Right cardiac atrium (tissue), 5 donors: ENCODE measurements around the gene XRN2. TPM values are rescaled to one million over a fixed set of nuclear protein-coding genes. Genes with fewer than 3 reads are reported as not detected.

Experiments
- ATAC-seq, 2 donors: fragments of 200-7000 bp; cut with Tn5 transposase; one replicate each; pipeline versions ENCODE4 v1.8.0 to v1.9.1; 2020; ENCODE audit warnings: moderate library complexity in 2 of 2, mild to moderate bottlenecking in 1 of 2
- DNase-seq, 3 donors: peaks; one replicate each; pipeline ENCODE4 v3.0.0-alpha.2; 2020
- H3K27ac ChIP-seq: one replicate; pipeline ENCODE4 v1.5.1; 2013; ENCODE audit warnings: mild to moderate bottlenecking, low read length, control low read depth, moderate library complexity
- H3K27me3 ChIP-seq: one replicate; pipeline ENCODE4 v1.6.1; 2013; ENCODE audit not compliant: control insufficient read depth, insufficient read depth
- H3K4me1 ChIP-seq: one replicate; pipeline ENCODE4 v1.6.1; 2013; ENCODE audit warnings: low read length; ENCODE audit not compliant: control insufficient read depth, insufficient read depth
- H3K4me3 ChIP-seq: one replicate; pipeline ENCODE4 v1.5.1; 2013; ENCODE audit warnings: low read length, control low read depth
- H3K9me3 ChIP-seq: one replicate; pipeline ENCODE4 v1.6.1; 2013; ENCODE audit warnings: low read length; ENCODE audit not compliant: control insufficient read depth
- WGBS: extraction: QIAGEN DNeasy Blood & Tissue Kit; methylation state at CpG from one replicate; pipeline ENCODE4 v1.1.7; 2013; 5-methylcytosine and 5-hydroxymethylcytosine counted together
- intact Hi-C, 4 donors: fragments of 100-400 bp; cut with DNase I; formaldehyde crosslinking; loops; one replicate each; pipeline versions ENCODE4 v1.11.0 to v1.14.0; 2022 to 2023
- polyA plus RNA-seq: library from polyadenylated mRNA; stranded (reverse); fragments of 200-250 nt; gene quantifications from one replicate; pipeline ENCODE4 v1.2.3, GENCODE V29; 2013
- total RNA-seq, 4 donors: library from RNA; stranded (reverse); fragmentation: NEBNext Ultra II Directional; extraction: Animal tissue kit (Norgen Biotek cat#: 25700); gene quantifications; one replicate each; pipeline ENCODE4 v1.2.1, GENCODE V29; 2021
- donor health status: healthy with polysubstance abuse.
- donor health status: DM: no; HTN: yes; CAD: no.
- donor health status: DM: no; HTN: no; CAD: no.
- donor health status: DM: no; HTN: yes; CAD: no; lungs with severe emphysema.
- donor health status: DM: yes; HTN: yes; CAD: no.

XRN2 gene
- total and polyA plus RNA-seq, 5 donors = 13.2 to 34.7 (median 33.4) TPM

DNA sequence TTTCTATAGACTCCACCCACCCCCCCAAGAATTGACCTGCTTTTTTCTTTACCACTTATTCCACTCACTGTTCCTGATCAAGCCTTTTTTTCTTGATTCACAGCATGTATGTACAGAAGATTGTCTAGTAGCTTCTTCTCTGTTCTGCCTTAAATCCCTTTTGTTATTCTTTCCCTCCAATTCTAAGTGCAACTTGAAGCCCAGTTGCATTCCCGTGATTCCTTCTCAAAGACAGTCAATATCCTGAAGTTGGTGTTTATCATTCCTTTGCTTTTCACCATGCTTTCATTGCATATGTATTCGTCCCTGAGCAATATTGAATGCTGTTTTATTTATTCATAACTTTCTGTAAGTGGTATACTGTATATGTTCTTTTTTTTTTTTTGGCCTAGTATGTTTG is 21.0 kb downstream of the XRN2 start:
- no peak overlapping the region for H3K4me3 ChIP-seq
- no peak for ATAC-seq
- H3K27ac ChIP-seq = no peak overlapping the region
- H3K9me3 ChIP-seq = no peaks in the 10 kb centered on the region
- no peak for DNase-seq
- peaks cover 8% of the 10 kb centered on the region for H3K4me1 ChIP-seq
- intact Hi-C loops = no loop called here
- WGBS = 83% methylated on average over 2 of the region's 2 CpGs
- no peaks in the 10 kb centered on the region for H3K27me3 ChIP-seq

DNA sequence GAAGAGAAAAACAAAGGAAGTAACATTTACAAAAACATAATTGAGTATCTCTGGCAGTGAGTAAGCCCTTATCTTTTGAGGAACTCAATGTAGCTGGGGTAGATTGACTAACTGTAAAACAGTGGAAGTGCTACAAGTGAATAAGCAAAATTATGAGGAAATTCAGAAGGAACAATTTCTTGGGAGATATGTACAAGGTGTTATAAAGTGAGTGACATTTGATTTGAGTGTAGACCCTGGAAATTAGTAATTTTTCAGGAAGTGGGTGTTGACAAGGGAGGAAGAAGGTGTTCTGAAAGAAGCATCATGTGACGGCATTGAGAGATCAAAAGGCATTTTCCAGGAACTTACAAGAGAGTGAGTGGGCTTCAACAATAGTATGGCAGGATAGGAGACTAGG is 22.2 kb downstream of the XRN2 start:
- WGBS = 42% methylated on average over 1 of the region's 1 CpG
- no peaks in the 10 kb centered on the region for H3K27me3 ChIP-seq
- ATAC-seq = peak in 1 of 2 donors; percentile 67
- H3K9me3 ChIP-seq = no peaks in the 10 kb centered on the region
- H3K27ac ChIP-seq = no peak overlapping the region
- intact Hi-C loops = no loop called here
- peaks cover 8% of the 10 kb centered on the region for H3K4me1 ChIP-seq
- H3K4me3 ChIP-seq = no peak overlapping the region
- no peak for DNase-seq

DNA sequence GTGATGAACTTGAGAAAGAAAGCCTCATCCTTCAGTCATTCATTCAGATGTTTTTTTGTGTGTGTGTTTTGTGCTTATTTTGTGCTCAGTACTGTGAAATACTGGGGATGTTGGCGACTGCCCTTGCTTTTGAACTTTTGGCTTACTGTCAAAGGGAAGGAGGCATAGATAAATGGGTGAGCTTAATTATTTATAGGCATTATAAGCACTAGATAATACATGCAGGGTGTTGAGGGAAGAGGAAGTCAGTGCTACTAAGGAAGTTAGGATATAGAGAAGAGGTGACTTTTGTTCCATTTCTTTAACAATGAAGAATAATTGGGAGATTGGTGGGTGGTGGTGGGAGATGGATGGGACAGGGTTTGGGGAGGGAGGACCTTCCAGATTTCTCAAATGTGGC is 23.6 kb downstream of the XRN2 start:
- no peak for DNase-seq
- H3K9me3 ChIP-seq = no peaks in the 10 kb centered on the region
- H3K4me1 ChIP-seq = peaks cover 8% of the 10 kb centered on the region

DNA sequence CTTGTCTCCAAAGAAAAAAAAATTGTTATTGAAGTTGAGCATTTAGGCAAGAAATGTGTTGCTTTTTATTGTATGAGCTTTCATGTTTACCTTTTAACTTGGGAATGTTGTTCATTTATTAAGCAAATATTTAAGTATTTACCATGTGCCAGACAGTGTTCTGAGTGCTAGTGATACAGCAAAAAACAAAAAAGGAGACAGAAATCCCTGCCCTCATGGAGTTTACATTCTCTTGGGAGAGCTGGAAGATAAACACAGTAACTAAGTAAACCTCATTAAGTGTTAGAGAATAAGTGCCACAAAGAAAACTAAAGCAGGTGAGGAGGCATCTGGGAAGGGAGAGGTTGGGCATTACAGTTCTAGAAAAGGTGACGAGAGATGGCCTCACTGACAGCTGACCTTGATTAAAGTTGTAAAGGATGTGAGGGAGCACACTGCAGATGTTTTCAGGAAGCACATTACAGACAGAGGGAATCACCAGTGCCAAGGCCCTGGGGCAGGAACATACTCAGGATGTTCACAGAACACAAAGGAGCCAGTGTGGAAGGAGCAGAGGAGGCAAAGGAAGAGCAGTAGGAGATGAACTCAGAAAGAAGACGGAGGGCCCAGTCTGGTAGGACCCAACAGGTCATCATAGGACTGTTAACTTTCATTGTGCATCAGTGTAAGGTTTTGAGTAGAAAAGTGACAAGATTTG is 33.5 kb downstream of the XRN2 start:
- DNase-seq = no peak
- Histone ChIP-seq H3K4me1 (no peaks in the 10 kb centered on the region), H3K27ac (no peak overlapping the region), H3K27me3 (no peaks in the 10 kb centered on the region), H3K4me3 (no peak overlapping the region), H3K9me3 (no peaks in the 10 kb centered on the region)
- 94% methylated on average over 2 of the region's 2 CpGs for WGBS
- intact Hi-C loops = no loop called here
- ATAC-seq = no peak

More for the DNA sequence above, 23.6 kb downstream of the XRN2 start:
- intact Hi-C loops = no loop called here
- no peaks in the 10 kb centered on the region for H3K27me3 ChIP-seq
- H3K27ac ChIP-seq = peak overlapping the region; percentile 3
- 38% methylated on average over 1 of the region's 1 CpG for WGBS
- H3K4me3 ChIP-seq = no peak overlapping the region
- peak; percentile 41 to 54 for ATAC-seq

DNA sequence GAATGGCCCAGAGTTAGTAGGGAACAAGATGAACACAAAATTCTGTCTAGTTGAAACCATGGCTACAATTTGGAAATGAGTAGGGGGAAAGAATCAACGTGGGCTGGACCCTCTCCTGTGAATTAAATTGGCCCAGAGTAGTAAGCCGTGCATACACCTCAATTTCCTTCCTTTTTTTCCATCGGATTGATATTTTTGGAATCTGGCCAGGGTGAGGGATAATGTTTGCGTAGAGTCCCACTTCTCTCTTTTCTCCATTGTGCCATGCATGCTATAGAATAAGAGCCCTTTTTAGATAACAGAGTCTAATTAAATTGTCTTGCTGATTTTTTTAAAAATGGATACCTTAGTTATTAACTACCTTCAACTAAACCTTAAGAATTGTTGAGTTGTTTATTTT is 35.2 kb downstream of the XRN2 start:
- H3K9me3 ChIP-seq = no peaks in the 10 kb centered on the region
- no peak overlapping the region for H3K4me3 ChIP-seq
- DNase-seq (no peak), ATAC-seq (no peak)
- H3K27me3 ChIP-seq = no peaks in the 10 kb centered on the region
- H3K4me1 ChIP-seq = no peaks in the 10 kb centered on the region
- 68% methylated on average over 4 of the region's 4 CpGs for WGBS
- no peak overlapping the region for H3K27ac ChIP-seq
- intact Hi-C loops = no loop called here

DNA sequence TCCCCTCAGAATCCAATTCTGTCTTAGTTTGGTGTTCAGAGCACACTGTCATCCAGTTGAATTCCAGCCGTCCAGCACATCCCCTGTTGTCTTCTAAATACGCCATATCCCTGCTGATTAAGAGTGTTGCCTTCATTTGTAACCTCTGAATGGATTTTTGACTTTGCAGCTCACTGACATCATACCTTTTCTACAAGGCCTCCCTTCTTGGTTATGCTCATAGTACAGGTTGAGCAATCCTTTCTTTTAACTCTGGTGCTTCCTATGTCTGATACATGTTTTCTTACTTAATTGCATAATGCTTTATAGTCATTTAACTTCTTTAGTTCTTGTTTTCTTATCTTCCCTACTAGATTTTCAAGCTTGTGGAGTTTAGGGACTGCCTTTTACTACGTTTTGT is 36.4 kb downstream of the XRN2 start:
- H3K4me1 ChIP-seq = no peaks in the 10 kb centered on the region
- no peak overlapping the region for H3K27ac ChIP-seq
- no peak overlapping the region for H3K4me3 ChIP-seq
- H3K27me3 ChIP-seq = no peaks in the 10 kb centered on the region
- intact Hi-C loops = no loop called here
- WGBS = 91% methylated on average over 3 of the region's 3 CpGs
- DNase-seq (no peak), ATAC-seq (no peak)
- no peaks in the 10 kb centered on the region for H3K9me3 ChIP-seq

DNA sequence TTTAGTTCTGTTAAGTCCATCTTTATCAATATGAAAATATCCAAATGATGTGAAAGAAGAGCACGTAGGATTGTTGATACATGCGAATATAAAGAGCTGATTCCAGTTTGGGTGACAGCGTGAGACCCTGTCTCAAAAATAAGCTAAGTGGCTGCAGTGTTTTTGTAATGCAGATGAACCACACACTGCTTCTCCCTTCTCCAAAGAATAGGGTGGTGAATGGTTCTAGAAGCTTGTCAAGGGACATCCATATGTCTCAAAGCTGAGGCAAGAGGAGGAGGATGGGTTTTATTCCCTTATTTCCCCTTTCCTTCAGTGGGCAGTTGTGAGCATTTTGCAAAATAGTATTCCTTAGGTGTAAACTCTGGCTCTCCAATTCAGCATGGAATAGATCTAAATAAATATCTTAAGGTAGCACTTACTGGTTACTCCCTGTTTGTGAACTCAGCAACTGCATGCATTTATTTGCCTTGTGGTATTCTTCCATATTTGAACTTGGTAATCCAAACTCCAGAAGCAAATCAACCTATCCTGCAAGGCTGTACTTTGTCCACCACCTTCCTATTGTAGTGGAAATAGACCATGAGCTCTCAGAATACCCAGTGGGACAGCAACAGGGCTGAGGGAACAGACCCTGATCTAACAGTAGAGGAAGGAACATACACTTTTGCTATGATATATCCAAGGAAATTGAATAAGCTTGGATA is 38.0 kb downstream of the XRN2 start:
- 81% methylated on average over 3 of the region's 3 CpGs for WGBS
- Histone ChIP-seq H3K4me3 (no peak overlapping the region), H3K27me3 (no peaks in the 10 kb centered on the region), H3K4me1 (no peaks in the 10 kb centered on the region), H3K27ac (no peak overlapping the region), H3K9me3 (no peaks in the 10 kb centered on the region)
- DNase-seq (no peak), ATAC-seq (no peak)
- intact Hi-C loops = no loop called here

DNA sequence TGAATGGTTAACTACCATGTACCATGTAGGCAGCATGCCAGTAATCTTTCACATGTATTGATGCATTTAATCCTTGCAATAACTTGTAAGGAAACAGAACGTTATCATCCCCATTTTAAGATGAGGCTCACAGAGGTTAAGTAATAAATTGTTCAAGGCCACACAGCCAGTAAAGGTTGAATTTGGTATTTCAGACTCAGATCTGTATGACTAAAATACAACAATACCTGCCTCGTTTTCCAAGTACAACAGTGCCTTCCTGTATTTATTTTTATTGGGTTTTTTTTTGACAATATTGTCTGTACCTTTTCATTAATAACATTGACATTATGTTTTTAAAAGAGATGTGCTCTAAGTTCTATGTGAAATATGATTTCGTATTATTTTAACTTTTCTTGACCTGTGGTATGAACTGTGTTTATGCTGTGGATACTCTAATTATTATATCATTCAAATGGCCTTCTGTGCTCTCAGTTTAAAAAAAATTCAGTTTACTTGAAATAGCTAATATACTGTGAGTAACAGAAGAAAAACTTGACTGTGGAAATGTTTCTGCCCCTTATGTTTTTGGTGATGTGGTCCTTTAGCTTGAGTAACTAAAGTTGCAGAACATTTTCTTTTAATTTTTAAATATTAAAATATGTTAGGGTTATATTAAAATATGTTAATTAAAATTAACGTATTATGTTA is 39.7 kb downstream of the XRN2 start:
- H3K4me1 ChIP-seq = no peaks in the 10 kb centered on the region
- no peaks in the 10 kb centered on the region for H3K9me3 ChIP-seq
- DNase-seq (no peak), ATAC-seq (no peak)
- H3K27ac ChIP-seq = no peak overlapping the region
- 77% methylated on average over 4 of the region's 4 CpGs for WGBS
- intact Hi-C loops = no loop called here
- H3K4me3 ChIP-seq = no peak overlapping the region
- no peaks in the 10 kb centered on the region for H3K27me3 ChIP-seq

DNA sequence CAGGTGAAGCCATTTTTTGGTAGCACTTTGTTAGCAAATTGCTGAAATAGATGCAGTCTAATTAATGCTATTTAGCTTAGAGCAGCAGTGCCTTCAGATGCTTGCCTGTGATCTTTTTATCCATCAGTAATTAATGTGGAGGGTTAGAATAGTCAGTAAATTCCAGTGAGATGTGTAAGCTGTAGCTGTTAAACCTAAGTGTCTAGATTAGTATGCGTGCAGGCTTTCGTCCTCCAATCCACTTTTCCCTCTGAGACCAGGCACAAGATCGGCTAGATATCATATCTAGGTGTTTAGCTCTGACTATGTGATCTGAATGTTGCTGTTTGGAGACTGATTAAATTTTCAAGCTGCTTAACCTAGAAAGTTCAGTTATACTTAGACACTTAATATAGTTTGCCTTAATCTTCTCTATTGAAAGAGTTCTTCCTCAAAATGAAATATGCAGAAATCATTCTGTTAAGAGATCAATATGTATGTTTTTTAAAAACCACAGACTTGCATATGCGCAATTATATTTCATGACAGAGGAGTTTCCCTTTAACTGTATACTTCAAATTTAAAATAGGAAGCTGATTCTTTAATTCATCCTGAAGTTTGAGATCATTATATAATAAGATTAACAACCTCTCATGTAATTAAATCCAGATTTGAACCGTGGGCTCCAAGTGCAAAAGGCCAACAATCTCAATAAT is 41.2 kb downstream of the XRN2 start:
- DNase-seq (no peak), ATAC-seq (no peak)
- no peaks in the 10 kb centered on the region for H3K27me3 ChIP-seq
- H3K27ac ChIP-seq = no peak overlapping the region
- 91% methylated on average over 5 of the region's 5 CpGs for WGBS
- intact Hi-C loops = no loop called here
- H3K4me3 ChIP-seq = no peak overlapping the region
- H3K4me1 ChIP-seq = no peaks in the 10 kb centered on the region
- H3K9me3 ChIP-seq = no peaks in the 10 kb centered on the region

DNA sequence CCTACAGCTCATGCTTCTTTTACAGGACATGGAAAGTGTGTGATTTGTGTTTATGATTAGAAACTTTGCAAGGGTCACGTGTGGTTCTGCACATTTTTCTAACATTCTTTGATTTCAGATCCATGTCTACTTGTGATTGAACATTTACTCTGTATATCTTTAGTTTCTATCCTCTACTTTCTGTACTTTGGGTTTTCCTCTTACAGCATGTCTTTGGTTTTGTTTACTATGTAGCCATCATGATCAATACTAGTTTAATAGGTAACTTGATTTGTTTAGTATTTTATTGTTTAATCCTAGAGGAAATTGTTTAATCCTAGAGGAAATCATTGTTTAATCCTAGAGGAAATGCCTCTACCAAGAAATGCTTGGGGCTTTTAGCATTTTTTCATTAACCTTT is 41.8 kb downstream of the XRN2 start:
- H3K4me1 ChIP-seq = no peaks in the 10 kb centered on the region
- 70% methylated on average over 1 of the region's 1 CpG for WGBS
- H3K4me3 ChIP-seq = no peak overlapping the region
- ATAC-seq (no peak), DNase-seq (no peak)
- intact Hi-C loops = no loop called here
- H3K9me3 ChIP-seq = no peaks in the 10 kb centered on the region
- H3K27ac ChIP-seq = no peak overlapping the region
- H3K27me3 ChIP-seq = no peaks in the 10 kb centered on the region

DNA sequence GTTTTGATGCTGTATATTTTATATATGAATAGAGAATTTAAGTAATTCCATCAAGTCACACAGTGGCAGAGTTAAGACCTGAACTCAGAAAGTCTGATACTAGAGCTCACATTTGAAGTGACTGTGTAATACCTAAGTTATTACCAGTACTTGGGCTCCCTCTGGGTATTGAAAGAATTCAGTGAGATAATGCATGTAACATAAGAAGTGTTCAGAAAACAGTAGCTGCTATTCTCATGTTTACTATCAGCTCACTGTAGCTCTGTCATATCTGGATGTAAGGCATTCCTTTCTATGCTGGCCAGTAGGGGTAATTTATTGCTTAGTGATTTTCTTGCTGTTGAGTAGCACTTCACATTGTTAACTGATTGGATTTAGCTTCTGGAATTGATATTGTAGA is 49.6 kb downstream of the XRN2 start:
- ATAC-seq = no peak
- no peaks in the 10 kb centered on the region for H3K27me3 ChIP-seq
- intact Hi-C loops = no loop called here

More for the DNA sequence above, 49.6 kb downstream of the XRN2 start:
- no peaks in the 10 kb centered on the region for H3K9me3 ChIP-seq
- no peaks in the 10 kb centered on the region for H3K4me1 ChIP-seq
- DNase-seq = no peak
- no peak overlapping the region for H3K4me3 ChIP-seq
- no peak overlapping the region for H3K27ac ChIP-seq
